ENCODE results near the gene MGST2.

- no peak for TF ChIP-seq POLR2A (IDR thresholded peaks at IDR 0.05; ENCODE audit: extremely low read depth, insufficient read length)
- TF ChIP-seq, protein P1, sequence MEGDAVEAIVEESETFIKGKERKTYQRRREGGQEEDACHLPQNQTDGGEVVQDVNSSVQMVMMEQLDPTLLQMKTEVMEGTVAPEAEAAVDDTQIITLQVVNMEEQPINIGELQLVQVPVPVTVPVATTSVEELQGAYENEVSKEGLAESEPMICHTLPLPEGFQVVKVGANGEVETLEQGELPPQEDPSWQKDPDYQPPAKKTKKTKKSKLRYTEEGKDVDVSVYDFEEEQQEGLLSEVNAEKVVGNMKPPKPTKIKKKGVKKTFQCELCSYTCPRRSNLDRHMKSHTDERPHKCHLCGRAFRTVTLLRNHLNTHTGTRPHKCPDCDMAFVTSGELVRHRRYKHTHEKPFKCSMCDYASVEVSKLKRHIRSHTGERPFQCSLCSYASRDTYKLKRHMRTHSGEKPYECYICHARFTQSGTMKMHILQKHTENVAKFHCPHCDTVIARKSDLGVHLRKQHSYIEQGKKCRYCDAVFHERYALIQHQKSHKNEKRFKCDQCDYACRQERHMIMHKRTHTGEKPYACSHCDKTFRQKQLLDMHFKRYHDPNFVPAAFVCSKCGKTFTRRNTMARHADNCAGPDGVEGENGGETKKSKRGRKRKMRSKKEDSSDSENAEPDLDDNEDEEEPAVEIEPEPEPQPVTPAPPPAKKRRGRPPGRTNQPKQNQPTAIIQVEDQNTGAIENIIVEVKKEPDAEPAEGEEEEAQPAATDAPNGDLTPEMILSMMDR (IDR thresholded peaks at IDR 0.05; ENCODE audit: low read depth, low read length), result no peak
Measured at GRCh38 chr4:139694522-139695107, 29.0 kb downstream of the MGST2 start.
